Measurements from ENCODE around the gene SFXN5.

GRCh38 chr2:72908741-72909140, 162.8 kb downstream of the SFXN5 start:
- TF ChIP-seq POLR2A (IDR thresholded peaks at IDR 0.05) (no peak), CTCF (IDR thresholded peaks at IDR 0.05) (no peak)
